Measurements from ENCODE around the gene CDH12.
"Not testable (repeated sequence)": the region's sequence is repeated elsewhere in the genome, so short reads cannot be mapped to it uniquely, and the experiment has no call there.

The CDH12 gene

DNA sequence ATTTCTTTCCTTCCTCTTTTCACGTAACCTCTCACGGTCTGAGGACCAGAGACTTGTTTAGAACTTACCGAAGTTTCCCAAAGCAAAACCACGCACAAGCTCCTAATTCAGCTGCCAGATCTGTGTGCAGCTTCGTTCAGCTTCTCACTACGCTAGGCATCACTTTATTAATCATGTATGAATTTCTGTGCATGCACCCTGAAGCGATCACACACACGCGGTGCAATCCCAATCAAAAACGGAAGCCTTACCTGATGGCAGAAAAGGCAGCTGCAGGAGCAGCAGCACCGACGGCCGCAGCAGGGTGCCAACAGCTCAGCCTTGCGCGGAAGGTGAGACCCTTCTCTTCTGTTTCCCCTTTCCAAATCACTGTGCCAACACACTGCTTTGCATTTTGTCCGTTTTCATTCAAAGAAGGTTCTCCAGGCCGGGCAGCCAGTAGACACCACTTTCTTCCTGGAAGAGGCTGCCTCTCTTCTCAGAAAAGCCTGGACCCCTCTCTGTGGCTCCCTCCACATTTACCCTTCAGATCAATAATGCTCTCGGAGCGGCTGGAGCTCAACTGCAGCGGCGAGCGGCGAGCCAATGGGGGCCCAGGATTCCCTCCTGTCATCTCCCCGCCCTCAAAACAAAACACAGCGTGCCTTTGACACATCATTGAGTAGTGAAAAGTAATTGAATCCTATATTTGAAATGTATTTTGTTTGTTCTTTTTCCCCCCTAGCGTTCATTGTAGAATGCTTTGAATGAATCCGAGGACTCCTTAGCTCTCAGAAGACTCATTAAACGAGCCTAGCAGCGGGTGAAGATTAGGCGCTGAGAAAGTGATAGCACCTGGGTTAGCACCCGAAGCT, at the start of gene CDH12:
Gene CDH12 (minus strand): TSS at position 538 of the 854 bp plus-strand sequence.
- no peak for DNase-seq (ENCODE audit: low read depth in 2 of 2)

DNA sequence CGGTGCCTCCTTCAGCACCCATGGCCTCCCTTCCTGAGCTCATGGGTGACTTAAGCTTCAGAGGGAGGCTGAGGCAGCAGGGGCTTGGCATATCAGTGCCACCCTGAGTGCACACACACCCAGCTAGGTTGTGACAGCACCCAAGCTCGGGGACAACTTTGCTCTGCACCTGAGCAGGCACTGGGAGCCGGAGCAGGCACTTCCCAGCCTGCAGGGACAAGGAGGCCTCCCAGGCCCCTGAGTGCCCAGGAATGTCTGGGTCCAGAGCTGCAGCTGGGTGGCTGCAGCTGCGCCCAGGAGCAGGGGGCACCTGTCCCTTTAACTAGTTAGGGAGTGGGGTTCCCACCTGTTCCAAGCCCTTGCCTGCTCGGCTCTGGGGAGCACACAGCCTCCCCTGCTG, 48.7 kb upstream of the CDH12 start:
- DNase-seq (ENCODE audit: low read depth in 2 of 2), result no peak

DNA sequence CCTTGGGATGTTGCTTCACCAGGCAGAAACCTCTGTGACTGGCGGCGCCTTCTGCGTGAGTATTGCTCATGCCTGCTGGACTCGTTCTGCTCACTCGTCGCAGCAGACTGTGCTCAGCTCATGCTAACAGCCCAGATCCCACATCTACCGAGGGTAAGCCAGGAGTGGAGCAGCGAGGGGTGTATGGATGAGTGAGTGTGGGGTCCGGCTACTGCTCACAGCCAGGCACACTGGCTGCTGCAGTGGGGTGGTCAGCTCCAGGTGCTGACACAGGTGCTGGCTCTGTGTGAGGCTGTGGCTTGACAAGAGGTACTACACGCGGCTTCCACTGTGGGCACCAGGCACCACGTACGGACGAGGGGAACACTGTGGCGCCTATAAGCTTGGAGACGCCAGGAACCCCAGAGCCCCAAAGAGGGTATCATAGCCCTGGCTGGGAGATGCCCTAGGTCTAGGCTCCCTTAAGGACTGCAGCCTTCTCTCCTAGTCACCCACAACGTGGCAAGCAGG, 47.7 kb upstream of the CDH12 start:
- no peak for DNase-seq (ENCODE audit: low read depth in 2 of 2)

DNA sequence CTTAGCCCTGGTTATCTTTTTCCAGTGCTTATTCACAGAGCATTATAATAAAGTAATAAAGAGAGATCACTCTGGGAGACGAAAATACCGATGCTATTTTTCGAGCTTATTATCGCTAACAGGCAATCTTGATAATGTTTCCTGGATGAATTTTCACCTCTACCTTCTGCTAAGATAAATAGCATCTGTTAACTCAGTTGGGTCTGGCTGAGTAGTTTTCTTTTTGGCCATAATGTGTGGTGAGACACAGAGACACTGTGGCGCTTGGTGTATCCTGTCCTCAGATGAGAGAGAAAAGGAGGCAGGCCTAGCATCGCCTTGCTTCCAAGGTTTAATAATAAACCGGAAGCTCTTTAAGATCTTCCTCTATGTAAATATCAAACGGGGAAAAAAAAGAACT, 46.2 kb upstream of the CDH12 start:
- no peak for DNase-seq (ENCODE audit: low read depth in 2 of 2)

DNA sequence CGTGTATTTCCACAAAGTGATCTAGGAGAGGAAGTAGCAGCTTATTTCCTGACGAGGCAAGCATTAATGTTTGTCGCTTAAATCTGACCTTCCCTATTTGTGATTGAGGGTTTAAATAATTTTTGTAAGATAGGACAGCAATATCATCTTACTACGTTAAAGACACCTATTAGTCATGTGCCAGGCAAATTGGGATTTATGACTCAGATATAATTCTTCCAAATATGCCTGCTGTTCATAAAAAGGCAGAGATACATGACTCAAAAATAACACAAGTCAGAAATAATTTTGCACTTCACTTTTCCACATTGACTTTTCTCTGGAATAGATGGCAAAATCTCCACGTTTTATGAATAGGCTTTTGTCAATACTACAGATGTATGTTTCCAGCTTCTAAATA, 43.0 kb upstream of the CDH12 start:
- no peak for DNase-seq (ENCODE audit: low read depth in 2 of 2)

DNA sequence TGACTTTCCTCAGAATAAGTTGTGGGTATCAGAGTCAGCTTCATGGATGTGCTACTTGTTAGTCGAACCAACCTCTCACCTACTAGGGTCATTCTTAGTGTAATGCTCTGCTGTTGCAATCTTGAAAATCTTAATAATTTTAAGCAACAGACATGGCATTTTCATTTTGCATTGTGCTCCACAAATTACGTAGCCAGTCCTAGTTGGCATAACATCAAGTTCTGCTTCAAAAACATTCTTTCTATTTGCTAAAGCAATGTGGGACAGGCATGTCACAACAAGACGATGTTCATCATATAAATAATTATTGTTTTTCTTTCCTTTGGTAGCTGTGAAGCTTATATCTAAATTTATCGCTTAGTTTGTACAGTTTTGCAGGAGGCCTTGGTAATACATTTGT, 39.3 kb upstream of the CDH12 start:
- no peak for DNase-seq (ENCODE audit: low read depth in 2 of 2)

DNA sequence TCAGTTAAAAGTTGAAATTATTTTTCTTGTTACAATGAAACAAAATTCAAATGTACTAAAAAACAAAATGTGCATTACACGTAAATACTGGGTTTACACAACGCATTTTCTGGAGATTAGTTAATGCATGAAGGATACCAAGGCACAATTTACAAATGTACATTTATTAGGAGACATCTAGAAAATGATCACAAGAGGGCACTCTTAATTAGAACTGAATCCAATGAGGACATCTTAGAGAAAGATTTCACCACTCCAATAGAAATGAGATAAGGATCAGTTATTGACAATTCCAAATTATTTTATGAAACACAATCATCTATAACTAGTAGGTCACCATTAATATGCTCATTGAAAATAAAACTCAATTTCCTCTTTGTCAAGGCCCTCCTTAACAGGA, 36.6 kb upstream of the CDH12 start:
- no peak for DNase-seq (ENCODE audit: low read depth in 2 of 2)

DNA sequence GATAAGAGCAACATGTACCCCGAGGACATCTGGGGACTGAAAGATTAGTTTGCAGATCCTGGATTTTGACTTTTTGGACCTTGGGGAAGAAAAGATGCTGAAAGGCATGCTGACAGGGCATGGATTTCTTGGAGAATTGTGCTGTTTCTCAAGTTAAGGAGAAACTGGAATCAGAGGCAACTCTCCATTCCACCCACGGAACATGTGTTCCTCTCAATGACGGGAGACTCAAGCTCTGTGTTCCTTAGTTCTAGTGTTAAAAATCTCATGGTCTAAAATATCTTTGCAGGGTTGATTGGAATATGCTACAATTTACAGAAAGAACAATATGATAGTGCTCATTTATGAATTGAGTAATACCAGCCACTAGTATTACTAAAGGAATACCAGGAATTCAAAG, 34.4 kb upstream of the CDH12 start:
- DNase-seq (ENCODE audit: low read depth in 2 of 2), result no peak

DNA sequence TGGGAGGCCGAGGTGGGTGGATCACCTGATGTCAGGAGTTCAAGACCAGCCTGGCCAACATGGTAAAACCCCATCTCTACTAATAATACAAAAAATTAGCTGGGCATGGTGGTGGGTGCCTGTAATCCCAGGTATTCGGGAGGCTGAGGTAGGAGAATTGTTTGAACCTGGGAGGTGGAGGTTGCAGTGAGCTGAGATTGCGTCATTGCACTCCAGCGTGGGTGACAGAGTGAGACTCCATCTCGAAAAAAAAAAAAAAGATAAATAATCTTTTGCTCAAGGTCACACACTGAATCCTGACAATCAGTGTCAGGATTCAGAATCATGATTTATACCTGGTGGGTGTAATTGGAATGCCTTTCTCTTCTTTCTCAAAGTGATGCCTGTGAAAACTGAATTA, 5.8 kb upstream of the CDH12 start:
- DNase-seq (ENCODE audit: low read depth in 2 of 2), result not testable (repeated sequence)

DNA sequence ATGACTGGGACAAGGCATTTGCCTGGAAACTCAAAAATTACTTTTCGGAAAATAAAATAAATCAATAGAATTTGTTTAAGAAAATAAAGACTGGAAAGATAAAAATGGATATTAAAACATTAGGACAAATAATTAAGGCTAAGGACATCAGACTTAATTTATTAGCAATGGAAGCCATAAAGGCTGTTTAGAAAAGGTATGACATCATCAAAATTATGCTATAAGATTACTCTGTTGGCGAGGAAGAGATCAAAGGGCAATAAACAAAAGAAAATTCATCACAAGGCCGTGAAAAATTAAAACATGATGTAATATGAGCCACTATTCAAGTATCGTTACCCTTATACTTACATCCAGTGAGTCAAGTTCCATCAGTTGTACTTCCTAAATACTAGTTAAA, 2.7 kb upstream of the CDH12 start:
- no peak for DNase-seq (ENCODE audit: low read depth in 2 of 2)

DNA sequence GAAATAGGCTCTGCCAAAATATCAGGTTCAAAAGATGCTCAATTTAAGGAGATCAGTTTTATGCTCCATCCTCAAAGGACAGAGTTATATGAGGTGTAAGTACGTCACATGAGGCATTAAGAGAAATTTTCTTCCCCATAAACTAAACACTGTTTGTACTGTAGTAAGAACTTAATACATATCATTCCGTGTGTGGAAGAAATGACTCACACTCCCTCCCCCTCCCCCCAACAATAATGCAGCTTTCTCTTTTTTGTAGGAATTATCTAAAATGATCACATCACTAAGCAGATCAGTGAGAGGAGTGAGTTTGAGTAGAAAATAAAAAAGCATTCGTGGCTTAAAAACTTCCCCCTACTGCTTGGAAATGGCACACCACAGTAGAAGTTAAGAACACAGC, 2.2 kb downstream of the CDH12 start:
- DNase-seq (ENCODE audit: low read depth in 2 of 2), result no peak

DNA sequence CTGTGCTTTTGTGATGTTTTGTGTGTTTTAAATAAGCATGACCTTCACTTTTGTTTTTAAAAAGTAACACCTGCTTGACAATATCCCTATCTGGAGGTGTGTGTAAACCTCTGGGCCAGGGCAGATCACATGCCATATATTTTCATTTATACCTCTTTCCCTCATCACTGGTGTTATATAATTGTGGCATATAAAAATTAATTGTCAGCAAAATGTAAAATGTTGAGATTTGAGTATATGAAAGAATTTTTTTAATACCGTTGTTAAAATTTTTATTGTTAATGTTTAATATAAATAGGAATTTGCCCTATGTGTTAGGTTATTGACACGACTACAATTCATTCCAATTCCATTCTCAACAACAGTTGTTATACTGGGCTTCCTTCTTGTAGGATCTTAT, 6.5 kb downstream of the CDH12 start:
- no peak for DNase-seq (ENCODE audit: low read depth in 2 of 2)

DNA sequence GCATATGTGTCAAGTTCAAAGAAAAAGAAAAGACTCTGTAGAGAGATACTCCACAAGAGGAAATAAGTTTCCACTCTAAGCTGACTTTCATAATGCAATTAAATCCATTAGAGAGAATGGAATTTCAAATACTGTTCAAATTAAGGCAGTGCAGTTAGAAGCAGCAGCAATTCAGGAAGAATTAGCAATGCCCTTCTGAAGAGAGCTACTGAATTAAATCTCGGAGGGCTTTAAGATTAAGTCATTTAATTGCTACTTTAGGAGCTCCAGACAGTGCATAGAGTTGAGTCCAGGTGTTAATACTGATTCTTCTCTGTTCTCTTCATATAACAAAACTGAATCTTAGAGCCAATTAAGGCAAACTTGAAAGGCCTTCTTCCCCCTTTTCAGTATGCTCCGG, 8.5 kb downstream of the CDH12 start:
- no peak for DNase-seq (ENCODE audit: low read depth in 2 of 2)

DNA sequence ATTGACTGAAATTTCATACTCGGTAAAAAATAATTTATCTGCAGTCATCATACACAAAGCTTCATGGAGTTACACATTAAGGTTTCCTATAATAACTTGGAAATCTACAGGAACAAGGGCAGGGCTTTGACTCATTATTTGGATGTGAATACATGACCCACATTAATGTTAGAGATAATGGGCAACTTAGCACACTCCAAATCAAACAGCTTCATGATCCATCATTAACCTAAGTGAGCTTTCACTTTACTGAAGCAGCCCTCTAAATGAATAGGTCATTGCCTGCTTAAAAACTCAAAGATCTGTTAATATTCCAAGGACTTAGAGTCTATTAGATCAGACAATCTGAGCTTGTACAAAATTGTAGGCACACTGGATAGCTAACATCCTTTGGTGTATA, 9.0 kb downstream of the CDH12 start:
- no peak for DNase-seq (ENCODE audit: low read depth in 2 of 2)

DNA sequence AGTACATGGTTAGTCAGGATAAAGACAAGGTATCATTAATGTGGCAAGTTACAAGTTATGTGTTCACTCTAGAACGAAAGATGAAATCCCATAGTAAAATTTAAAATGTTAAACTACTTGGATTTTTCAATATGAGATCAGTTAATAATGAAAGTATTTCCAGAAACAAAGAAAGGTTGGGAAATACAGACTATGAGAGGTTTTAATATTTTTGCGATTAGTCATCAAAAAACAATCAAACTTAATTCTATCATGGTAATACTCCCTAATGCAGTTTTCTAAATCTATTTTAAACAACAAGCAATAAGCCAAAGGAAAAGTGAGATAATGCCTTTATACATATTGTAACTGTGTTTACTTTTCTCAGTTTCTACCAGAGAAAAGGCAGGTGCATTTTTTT, 10.6 kb downstream of the CDH12 start:
- no peak for DNase-seq (ENCODE audit: low read depth in 2 of 2)

DNA sequence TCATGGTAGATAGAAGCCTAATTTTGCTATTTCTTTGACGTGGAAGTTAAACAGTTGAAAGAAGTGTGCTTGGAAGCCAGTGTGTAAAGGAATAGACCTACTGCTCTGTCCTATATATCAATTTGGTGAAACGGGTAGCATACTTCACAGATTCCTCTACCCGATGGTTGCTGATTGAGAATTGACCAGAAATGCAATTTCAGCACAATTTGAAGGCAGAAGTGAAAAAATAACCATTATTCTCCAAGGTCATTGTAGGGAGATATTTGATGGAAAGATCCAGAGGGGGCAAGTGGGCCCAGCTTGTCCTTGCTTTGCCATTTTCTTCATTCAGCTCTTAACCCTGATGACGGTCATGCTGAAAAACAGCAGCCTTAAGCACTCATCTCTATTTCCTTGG, 15.3 kb downstream of the CDH12 start:
- no peak for DNase-seq (ENCODE audit: low read depth in 2 of 2)

DNA sequence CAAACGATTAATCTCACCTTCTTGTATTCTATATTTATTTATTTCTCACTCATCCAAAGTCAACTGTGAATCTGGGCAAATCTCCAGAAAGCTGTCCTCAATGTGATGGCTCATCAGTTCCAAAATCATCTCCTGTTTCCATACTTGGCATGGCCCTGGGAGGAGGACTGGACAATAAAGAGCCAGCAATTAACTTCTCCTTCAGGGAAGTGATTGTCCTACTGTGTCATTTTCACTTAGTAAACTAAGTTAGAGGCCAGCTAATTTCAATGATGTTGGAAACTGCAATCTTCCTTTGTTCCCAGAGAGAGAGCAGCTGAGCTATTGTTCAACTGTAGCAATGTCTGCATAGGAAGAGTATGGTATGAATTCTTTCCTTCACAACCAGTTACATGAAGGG, 17.5 kb downstream of the CDH12 start:
- no peak for DNase-seq (ENCODE audit: low read depth in 2 of 2)

DNA sequence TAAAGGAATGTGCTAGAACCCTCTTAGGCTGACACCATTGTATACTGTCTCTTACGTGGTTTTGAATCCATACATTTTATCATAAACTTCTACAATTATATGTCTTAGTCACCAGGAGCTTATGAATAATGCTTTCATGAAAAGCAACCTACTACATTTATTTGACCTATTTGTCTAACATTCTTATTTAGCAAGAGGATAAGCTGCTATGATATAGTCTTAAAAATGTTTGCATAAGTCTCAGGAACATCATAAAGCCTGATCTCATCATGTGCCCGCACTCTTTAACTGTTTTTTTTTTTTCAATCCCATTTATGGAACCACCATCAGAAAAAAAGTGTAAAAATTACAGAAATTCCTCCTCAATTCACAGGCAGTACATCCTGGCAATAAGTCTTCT, 59.7 kb downstream of the CDH12 start:
- no peak for DNase-seq (ENCODE audit: low read depth in 2 of 2)

DNA sequence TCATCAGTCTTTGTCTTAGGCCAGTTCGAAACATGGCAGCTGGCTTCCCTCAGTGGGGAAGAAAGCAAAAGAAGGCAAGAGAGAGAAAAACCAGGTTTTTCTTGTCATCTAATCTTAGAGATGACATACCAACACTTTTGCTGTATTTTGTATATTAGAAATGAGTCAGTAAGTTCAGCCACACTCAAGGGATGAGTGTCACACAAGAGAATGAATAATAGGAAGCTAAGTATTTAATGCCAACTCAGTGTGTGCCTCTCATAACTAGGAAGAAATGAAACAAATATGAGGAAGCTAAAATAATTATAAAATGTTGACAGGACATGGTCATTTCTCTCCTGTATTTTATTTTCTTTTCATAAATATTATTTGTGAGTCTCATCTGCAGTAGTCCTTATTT, 65.3 kb downstream of the CDH12 start:
- DNase-seq (ENCODE audit: low read depth in 2 of 2), result no peak

DNA sequence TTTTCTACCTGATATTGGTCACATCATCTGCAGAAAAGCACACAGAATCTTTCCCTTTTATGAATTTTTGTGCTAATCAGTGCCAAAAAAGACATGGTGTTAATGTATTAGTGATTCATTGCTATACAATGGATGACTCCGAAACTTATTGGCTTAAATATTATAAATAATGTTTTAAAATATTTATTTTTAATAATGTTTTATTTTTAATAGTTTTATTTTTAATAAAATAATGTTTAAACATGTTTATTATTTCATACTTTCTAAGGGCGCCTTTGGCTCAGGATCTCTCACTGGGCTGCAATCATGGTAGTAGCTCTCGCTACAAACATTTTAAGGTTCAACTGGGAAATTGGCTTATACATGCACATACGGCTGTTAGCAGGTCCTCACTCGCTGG, 65.7 kb downstream of the CDH12 start:
- DNase-seq (ENCODE audit: low read depth in 2 of 2), result no peak

DNA sequence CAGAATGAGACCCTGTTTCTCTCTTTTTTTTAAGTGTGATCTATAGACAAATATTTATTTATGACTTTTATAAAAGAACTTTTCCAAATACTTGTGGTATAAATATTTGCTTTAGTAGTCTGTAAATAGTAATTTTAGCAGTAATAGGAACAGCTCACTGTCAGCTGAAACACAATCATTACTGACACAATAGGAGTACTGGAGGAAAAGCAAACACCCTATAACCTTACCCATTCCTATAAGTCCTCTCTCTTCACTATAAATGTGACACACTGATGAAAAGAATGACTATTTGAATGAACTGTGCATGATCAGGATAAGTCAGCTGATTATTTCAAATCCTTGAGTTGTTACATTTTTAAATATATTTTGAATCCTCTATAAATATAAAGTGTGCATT, 72.4 kb downstream of the CDH12 start:
- DNase-seq (ENCODE audit: low read depth in 2 of 2), result no peak

DNA sequence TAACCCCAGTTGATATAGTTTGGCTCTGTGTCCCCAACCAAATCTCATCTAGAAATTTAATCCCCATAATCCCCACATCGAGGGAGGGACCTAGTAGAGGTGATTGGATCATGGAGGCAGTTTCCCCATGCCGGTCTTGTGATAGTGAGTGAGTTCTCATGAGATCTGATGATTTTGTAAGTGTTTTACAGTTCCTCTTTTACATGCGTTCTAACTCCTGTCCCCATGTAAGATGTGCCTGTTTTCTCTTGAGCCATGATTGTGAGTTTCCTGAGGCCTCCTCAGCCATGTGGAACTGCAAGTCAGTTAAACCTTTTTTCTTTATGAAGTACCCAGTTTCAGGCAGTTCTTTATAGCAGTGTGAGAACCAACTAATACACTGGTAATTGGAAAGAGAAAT, 73.6 kb downstream of the CDH12 start:
- no peak for DNase-seq (ENCODE audit: low read depth in 2 of 2)

DNA sequence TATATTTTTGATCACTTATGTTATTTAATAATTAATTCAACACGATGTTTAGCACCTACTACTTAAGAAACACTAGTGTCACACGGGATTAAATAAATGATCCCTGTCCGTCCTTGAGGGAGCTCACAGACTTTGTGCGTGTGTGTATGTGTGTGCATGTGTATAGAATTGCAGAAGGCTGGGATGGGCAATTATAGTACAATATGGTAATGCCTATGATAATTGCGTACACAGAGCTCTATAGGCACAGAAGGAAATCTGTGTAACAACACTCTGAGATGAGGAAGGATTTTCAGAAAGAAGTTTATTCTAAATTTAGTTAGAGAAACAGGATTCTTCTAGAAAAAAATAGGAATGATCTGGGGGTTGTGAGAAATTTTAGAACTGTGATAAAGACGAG, 76.9 kb downstream of the CDH12 start:
- no peak for DNase-seq (ENCODE audit: low read depth in 2 of 2)

DNA sequence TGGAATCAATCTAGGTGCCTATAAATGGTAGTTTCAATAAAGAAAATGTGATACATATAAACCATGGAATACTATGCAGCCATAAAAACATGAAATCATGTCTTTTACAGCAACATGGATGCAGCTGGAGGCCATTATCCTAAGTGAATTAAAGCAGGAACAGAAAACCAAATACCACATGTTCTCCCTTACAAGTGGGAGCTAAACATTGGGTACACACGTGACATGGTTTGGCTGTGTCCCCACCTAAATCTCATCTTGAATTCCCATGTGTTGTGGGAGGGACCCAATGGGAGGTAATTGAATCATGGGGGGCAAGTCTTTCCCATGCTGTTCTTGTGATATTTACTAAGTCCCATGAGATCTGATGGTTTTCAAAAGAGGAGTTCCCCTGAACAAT, 78.9 kb downstream of the CDH12 start:
- DNase-seq (ENCODE audit: low read depth in 2 of 2), result not testable (repeated sequence)

All from activated CD4-positive, alpha-beta T cell treated with anti-CD3 and anti-CD28 coated beads for 24 hours (primary cell).